Cardiac fibroblast (primary cell): Measurements from ENCODE around the gene CFD.

Experiments used
- DNase-seq, 2 donors: peaks; one replicate each; pipeline versions ENCODE4 v3.0.0 to v3.0.0-alpha.2; 2010; ENCODE audit warnings: low read depth in 2 of 2
- H3K4me3 ChIP-seq, 2 donors: replicated peaks in 1 of 2; 1 replicate in 1 of 2; 2 replicates in 1 of 2; pipeline ENCODE4 v1.5.1; 2011; ENCODE audit warnings: low read depth in 2 of 2, low read length in 2 of 2, mild to moderate bottlenecking in 2 of 2, moderate library complexity in 1 of 2
- CTCF ChIP-seq: IDR thresholded peaks from one replicate; pipeline ENCODE4 v1.5.1; 2011; ENCODE audit warnings: low read depth, mild to moderate bottlenecking, low read length, inconsistent platforms

The CFD gene

GRCh38 chr19:855566-856120, 3.8 kb upstream of the CFD start:
- TF ChIP-seq CTCF = no peak
- no peak overlapping the region for H3K4me3 ChIP-seq
- DNase-seq = no peak

GRCh38 chr19:858284-858683, 1.2 kb upstream of the CFD start:
- no peak for DNase-seq
- no peak overlapping the region for H3K4me3 ChIP-seq
- no peak for TF ChIP-seq CTCF

- H3K4me3 ChIP-seq = no peak overlapping the region
- no peak for TF ChIP-seq CTCF
- no peak for DNase-seq
Observed at GRCh38 chr19:861141-861755, 1.8 kb downstream of the CFD start.

- no peak for TF ChIP-seq CTCF
- peak; percentile 30 to 32 for DNase-seq
- no peak overlapping the region for H3K4me3 ChIP-seq
Observed at GRCh38 chr19:861756-862580, 2.5 kb downstream of the CFD start.

- no peak for TF ChIP-seq CTCF
- no peak overlapping the region for H3K4me3 ChIP-seq
- DNase-seq = peak; percentile 39 to 55
Observed at GRCh38 chr19:862581-863314, 3.3 kb downstream of the CFD start.

- DNase-seq = no peak
- no peak for TF ChIP-seq CTCF
- no peak overlapping the region for H3K4me3 ChIP-seq
Observed at GRCh38 chr19:863315-863620, 3.8 kb downstream of the CFD start.
